SK-N-SH treated with all-trans-retinoic acid at 6 μM for 48 hours (cell line): ENCODE results near the gene ADI1.
"Not testable (repeated sequence)": the region's sequence is repeated elsewhere in the genome, so short reads cannot be mapped to it uniquely, and the experiment has no call there.

Experiments
- ATAC-seq: fragments of 200-7000 bp; cut with Tn5 transposase; 3 replicates; pipeline ENCODE4 v1.9.1; 2020; ENCODE audit warnings: mild to moderate bottlenecking, moderate library complexity
- ARNTL ChIP-seq: fragments of 450-650 bp; formaldehyde crosslinking; IDR thresholded peaks from 2 replicates; pipeline ENCODE4 v1.5.0; 2020; ENCODE audit warnings: low read depth, mild to moderate bottlenecking, moderate library complexity, borderline replicate concordance
- BACH2 ChIP-seq: fragments of 250-450 bp; sonication (Bioruptor Pico); IDR thresholded peaks from 2 replicates; pipeline ENCODE4 v1.9.0; 2021; ENCODE audit warnings: mild to moderate bottlenecking, borderline replicate concordance
- CREB5 ChIP-seq: fragments of 250-450 bp; sonication (Bioruptor Pico); IDR thresholded peaks from 2 replicates; pipeline ENCODE4 v1.5.1; 2020; ENCODE audit warnings: low read depth, mild to moderate bottlenecking, moderate library complexity
- CSDC2 ChIP-seq: fragments of 250-450 bp; sonication (Bioruptor Pico); IDR thresholded peaks from 2 replicates; pipeline ENCODE4 v1.5.0; 2020; ENCODE audit warnings: mild to moderate bottlenecking, moderate library complexity
- CSRNP3 ChIP-seq: fragments of 250-450 bp; sonication (Bioruptor Pico); IDR thresholded peaks from 2 replicates; pipeline ENCODE4 v1.5.1; 2021; ENCODE audit warnings: mild to moderate bottlenecking, moderate library complexity
- ESRRG ChIP-seq: fragments of 250-450 bp; sonication (Bioruptor Pico); IDR thresholded peaks from 2 replicates; pipeline ENCODE4 v1.6.1; 2021; ENCODE audit warnings: mild to moderate bottlenecking
- ISL1 ChIP-seq: fragments of 250-450 bp; sonication (Bioruptor Pico); IDR thresholded peaks from 2 replicates; pipeline ENCODE4 v2.1.2; 2022; ENCODE audit warnings: mild to moderate bottlenecking, moderate library complexity
- OSR1 ChIP-seq: fragments of 250-450 bp; sonication (Bioruptor Pico); IDR thresholded peaks from 2 replicates; pipeline ENCODE4 v1.8.0; 2022; ENCODE audit warnings: moderate library complexity, mild to moderate bottlenecking, inconsistent platforms
- PATZ1 ChIP-seq: fragments of 250-450 bp; sonication (Bioruptor Pico); IDR thresholded peaks from 2 replicates; pipeline ENCODE4 v1.8.0; 2020; ENCODE audit warnings: mild to moderate bottlenecking, moderate library complexity, borderline replicate concordance
- POU6F1 ChIP-seq: fragments of 250-450 bp; sonication (Bioruptor Pico); IDR thresholded peaks from 2 replicates; pipeline ENCODE4 v1.8.0; 2021; ENCODE audit warnings: low read depth, mild to moderate bottlenecking, moderate library complexity, borderline replicate concordance
- PPARA ChIP-seq: fragments of 250-450 bp; sonication (Bioruptor Pico); IDR thresholded peaks from 2 replicates; pipeline ENCODE4 v1.5.0; 2020; ENCODE audit warnings: mild to moderate bottlenecking, borderline replicate concordance
- RARB ChIP-seq: fragments of 250-450 bp; sonication (Bioruptor Pico); IDR thresholded peaks from 2 replicates; pipeline ENCODE4 v1.8.0; 2021; ENCODE audit warnings: mild to moderate bottlenecking, moderate library complexity
- SNAI2 ChIP-seq: fragments of 250-450 bp; sonication (Bioruptor Pico); IDR thresholded peaks from 2 replicates; pipeline ENCODE4 v1.5.0; 2020; ENCODE audit warnings: mild to moderate bottlenecking, moderate library complexity
- TCF4 ChIP-seq: fragments of 250-450 bp; sonication (Bioruptor Pico); IDR thresholded peaks from 2 replicates; pipeline ENCODE4 v1.8.0; 2021; ENCODE audit warnings: mild to moderate bottlenecking, moderate library complexity, borderline replicate concordance
- TOX ChIP-seq: fragments of 250-450 bp; sonication (Bioruptor Pico); IDR thresholded peaks from 2 replicates; pipeline ENCODE4 v1.8.0; 2021; ENCODE audit warnings: mild to moderate bottlenecking, moderate library complexity, borderline replicate concordance
- TSHZ2 ChIP-seq: fragments of 250-450 bp; sonication (Bioruptor Pico); IDR thresholded peaks from 2 replicates; pipeline ENCODE4 v1.5.0; 2020; ENCODE audit warnings: mild to moderate bottlenecking, moderate library complexity
- ZC3H10 ChIP-seq: fragments of 250-450 bp; sonication (Bioruptor Pico); IDR thresholded peaks from 2 replicates; pipeline ENCODE4 v1.5.1; 2021; ENCODE audit warnings: mild to moderate bottlenecking, moderate library complexity
- ZFP3 ChIP-seq: fragments of 250-450 bp; sonication (Bioruptor Pico); IDR thresholded peaks from 2 replicates; pipeline ENCODE4 v1.5.0; 2020; ENCODE audit warnings: mild to moderate bottlenecking, moderate library complexity
- ZFP30 ChIP-seq: fragments of 450-650 bp; formaldehyde crosslinking; IDR thresholded peaks from 2 replicates; pipeline ENCODE4 v1.5.0; 2022; ENCODE audit warnings: mild to moderate bottlenecking, moderate library complexity
- ZNF70 ChIP-seq: fragments of 450-650 bp; formaldehyde crosslinking; IDR thresholded peaks from 2 replicates; pipeline ENCODE4 v1.5.0; 2020; ENCODE audit warnings: mild to moderate bottlenecking, moderate library complexity
- ZNF8 ChIP-seq: fragments of 450-650 bp; formaldehyde crosslinking; IDR thresholded peaks from 2 replicates; pipeline ENCODE4 v1.5.0; 2020; ENCODE audit warnings: mild to moderate bottlenecking, moderate library complexity

Gene ADI1

GRCh38 chr2:3493615-3494007 lies 25.7 kb downstream of the ADI1 start:
- no peak for TF ChIP-seq ARNTL
- no peak for TF ChIP-seq ESRRG (CRISPR knock-in tag)
- TF ChIP-seq TSHZ2 (CRISPR knock-in tag), result no peak
- no peak for TF ChIP-seq ZNF70 (CRISPR knock-in tag)
- TF ChIP-seq TCF4 (CRISPR knock-in tag), result no peak
- TF ChIP-seq ZNF8 (CRISPR knock-in tag), result no peak
- no peak for TF ChIP-seq OSR1 (CRISPR knock-in tag)
- TF ChIP-seq ISL1 (CRISPR knock-in tag), result no peak
- TF ChIP-seq CSDC2 (CRISPR knock-in tag), result no peak
- TF ChIP-seq BACH2 (CRISPR knock-in tag), result no peak
- no peak for TF ChIP-seq ZFP3 (CRISPR knock-in tag)
- TF ChIP-seq ZFP30 (CRISPR knock-in tag), result no peak
- TF ChIP-seq TOX, result no peak
- TF ChIP-seq CSRNP3 (CRISPR knock-in tag), result no peak
- no peak for TF ChIP-seq CREB5 (CRISPR knock-in tag)

GRCh38 chr2:3492951-3493614 lies 26.2 kb downstream of the ADI1 start:
- ATAC-seq, result no peak
- TF ChIP-seq ESRRG (CRISPR knock-in tag) (no peak), BACH2 (CRISPR knock-in tag) (no peak), ZC3H10 (no peak), PPARA (no peak), RARB (CRISPR knock-in tag) (no peak), ISL1 (CRISPR knock-in tag) (no peak), TOX (no peak), PATZ1 (no peak), POU6F1 (CRISPR knock-in tag) (no peak), ZFP30 (CRISPR knock-in tag) (no peak), CREB5 (CRISPR knock-in tag) (no peak), TCF4 (CRISPR knock-in tag) (no peak), ARNTL (no peak), SNAI2 (CRISPR knock-in tag) (no peak), ZFP3 (CRISPR knock-in tag) (no peak), CSDC2 (CRISPR knock-in tag) (no peak)

More at GRCh38 chr2:3493615-3494007, 25.7 kb downstream of the ADI1 start:
- ATAC-seq, result peak; percentile 42

GRCh38 chr2:3492475-3492787 lies 26.9 kb downstream of the ADI1 start:
- not testable (repeated sequence) for ATAC-seq
